DMS114 treated with DMSO at 0.1 percent for 48 hours (cell line): Measurements from ENCODE around the gene HUNK.
"Not testable (repeated sequence)": the region's sequence is repeated elsewhere in the genome, so short reads cannot be mapped to it uniquely, and the experiment has no call there.

Experiments
- DNase-seq: peaks from one replicate; lab custom pipeline; 2025; ENCODE audit not compliant: unreplicated experiment; lab: John Stamatoyannopoulos, UW

The HUNK gene

DNA sequence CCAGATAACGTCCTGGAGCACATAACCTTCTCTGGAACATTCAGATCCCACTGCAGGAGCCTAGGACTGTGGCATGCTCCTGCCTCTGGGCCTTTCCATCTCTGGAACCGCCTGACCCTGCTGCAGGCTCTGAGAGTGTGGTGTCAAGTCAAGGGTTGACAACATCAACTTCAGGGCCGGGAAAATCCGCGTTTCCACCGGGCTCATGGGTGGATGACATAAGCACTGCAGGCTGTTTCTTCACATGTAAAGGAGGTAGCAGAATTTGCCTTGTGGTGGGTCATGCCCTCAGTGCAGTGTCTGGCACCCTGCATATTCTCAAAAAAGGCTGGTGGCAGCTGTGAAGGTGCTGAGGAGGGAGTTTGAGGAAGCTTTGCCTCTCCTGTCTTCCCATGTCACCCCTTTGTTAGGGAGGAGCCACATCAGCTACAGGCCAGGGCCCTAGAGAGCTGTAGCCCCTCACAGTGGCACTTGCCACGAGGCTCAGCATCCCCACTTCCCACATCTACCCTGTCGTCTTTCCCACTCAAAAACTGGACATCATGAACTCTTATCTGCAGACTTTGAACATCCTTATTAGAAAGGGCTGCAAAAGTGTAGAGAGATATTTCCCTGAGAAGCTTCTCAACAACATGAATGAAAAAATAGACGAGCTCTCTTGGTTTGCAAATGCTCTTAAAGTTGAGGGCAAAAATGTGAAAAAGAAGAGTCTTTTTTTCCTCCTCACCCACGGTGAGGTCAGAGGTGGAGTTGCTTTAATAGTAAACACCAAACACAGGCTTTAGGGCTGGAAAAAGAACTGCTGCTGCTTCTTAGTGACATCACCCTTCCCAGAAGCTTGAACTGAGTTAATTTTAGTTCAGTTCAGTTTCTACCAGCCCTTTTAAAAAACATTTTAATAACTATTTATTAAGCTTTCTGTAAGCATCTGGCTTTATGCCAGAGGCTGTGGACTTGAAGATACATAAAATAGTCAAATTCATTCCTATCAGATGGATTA is 121.3 kb downstream of the HUNK start:
- DNase-seq, result no peak

DNA sequence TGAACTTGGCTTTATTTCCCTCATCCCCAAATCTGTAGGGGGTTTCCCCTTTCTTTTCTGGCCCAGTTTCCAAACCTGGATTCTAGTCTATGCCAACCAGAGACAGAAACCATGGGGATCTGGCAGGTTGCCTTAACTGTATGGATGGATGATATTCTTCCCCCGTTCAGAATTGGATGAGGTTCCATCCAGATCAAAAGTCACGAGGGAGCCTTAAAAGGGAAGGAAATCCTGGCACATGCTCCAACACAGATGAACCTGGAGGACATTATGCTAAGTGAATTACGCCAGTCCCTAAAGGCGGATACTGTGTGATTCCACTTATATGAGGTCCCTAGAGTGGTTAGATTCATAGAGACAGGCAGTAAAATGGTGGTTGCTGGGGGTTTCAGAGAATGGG is 124.4 kb downstream of the HUNK start:
- DNase-seq, result no peak

DNA sequence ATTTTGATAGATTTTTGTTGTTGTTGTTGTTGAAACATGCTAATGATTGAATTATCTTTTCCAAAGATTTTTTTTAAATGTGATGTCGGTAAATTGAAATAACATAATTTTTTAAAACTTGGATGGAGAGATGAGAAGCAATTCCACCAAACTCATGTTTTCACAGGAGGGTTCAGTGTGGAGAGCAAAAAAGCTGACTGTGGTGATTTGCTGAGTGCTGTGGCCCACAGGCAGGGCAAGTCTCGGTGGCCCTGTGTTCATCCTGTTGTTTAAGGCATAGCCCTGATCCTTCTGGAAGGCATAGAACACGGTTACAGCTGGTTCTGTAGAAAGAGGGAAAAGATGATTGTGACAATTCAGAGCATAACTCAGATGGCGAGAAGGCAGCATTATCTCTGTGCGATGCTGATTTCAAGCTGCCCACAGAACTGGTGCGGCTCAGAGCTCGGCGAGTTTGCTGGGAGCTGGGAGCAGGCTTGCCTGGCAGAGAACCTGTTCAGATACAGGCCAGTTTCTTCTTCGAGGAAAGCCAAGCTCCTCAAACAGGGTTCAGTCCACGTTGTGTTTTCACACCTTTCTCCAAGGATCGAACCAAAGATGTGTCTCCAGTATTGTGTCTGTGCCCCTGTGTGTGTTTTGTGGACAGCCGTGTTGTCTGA is 127.1 kb downstream of the HUNK start:
- DNase-seq, result no peak

DNA sequence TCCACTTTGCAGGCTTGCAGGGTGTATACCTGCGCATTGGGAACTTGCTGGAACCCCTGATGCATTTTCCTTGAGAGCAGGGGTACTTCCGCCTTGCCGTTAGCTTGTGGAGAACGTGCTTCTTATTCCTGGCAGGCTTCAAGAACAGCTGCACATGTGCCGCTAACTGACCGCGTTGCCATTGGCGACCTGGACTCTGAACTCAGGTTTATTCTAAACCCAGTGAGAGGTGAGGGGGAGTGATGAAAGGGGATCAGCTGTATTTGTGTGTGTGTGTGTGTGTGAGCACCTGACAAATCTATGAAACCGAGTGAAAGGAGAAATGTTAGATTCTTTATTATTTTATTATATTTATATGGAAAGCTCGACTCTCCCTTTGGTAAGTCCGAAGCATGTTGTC is 128.6 kb downstream of the HUNK start:
- no peak for DNase-seq

DNA sequence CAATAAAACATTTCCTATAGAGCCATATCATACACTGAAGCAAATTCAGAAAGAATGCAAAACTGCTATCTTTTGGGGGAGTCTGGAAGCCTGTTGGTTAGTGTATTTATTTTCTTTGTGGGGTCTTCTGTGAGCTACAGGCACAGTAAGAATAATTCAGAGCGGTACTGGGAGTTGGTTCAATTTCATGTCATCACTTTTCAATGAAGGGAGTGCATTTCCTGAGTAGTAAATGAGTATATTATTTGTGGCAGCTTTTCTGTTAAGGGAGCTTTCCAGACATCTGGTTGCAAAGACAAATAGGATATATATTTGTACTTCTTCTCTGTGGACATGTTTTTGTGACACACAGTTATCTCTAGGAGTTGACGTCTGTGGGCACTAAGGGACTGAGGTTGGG is 130.6 kb downstream of the HUNK start:
- no peak for DNase-seq

DNA sequence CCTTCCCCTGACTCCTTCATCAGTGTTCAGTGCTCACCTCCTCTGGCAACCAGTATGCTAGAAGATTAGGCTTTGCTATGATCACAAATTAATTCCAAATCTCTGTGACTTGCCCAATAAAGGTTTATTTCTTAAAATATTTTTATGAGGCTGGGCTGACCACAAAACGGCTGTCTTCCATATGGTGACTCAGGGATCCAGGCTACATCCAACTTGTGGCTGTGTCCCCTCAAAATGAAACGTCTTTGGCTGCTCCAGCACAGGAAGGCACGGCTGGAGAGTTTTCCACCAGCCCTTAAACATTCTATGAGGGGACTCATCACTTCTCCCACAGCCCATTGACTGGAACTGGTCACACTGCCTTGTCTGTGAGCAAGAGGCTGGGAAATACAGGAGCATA is 131.5 kb downstream of the HUNK start:
- no peak for DNase-seq

DNA sequence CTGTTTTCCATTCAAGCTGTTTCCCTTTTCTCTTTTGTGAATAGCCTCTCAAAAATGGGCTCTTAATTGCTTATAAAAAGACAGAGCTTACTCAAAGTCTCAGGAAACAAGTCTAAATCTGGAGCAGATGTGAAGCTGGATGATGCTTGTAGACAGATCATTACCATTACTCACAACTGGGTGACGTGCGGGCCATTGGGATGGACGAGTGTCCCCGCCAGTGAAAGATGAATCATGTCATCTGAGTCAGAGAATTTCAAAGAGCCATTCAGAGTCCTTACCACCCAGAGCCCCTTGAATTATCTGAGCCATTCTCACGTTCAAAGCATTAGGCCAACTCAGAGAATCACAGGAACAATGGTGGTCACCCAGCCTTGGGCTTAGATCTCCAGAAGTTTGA is 134.6 kb downstream of the HUNK start:
- no peak for DNase-seq

DNA sequence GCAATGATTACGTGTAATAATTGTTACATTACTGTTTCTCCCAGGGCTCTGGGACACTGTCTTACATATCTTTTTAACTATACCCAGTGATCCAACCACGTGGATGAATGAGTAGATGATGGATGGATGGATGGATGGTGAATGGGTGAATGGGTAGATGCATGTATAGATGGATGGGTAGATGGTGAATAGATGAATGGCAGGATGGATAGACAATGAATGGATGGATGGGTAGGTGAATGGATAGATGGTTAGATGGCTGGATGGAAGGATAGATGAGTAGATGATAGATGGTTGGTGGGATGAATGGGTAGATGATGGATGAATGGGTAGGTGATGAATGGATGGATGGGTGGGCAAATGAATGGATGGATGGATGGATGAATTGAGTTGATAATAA is 135.9 kb downstream of the HUNK start:
- no peak for DNase-seq

DNA sequence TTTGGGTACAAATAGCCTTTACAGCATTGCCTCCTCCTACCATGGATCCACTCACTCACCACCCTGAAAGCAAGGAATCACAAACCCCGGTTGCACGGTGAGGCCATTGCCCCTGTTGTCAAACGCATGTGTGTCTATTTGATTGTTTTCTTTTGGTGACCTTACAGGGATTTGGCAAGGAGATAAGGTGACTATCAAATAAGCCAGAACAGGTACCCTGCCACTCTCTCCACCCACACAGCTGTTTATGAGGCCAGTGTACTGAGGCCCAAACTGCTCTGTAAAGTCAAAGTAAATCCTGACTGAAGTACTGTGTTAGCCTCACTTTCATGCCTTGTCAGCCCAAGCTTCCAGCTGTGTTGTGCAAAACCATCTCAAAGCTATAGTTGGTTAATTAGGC is 136.4 kb downstream of the HUNK start:
- no peak for DNase-seq

DNA sequence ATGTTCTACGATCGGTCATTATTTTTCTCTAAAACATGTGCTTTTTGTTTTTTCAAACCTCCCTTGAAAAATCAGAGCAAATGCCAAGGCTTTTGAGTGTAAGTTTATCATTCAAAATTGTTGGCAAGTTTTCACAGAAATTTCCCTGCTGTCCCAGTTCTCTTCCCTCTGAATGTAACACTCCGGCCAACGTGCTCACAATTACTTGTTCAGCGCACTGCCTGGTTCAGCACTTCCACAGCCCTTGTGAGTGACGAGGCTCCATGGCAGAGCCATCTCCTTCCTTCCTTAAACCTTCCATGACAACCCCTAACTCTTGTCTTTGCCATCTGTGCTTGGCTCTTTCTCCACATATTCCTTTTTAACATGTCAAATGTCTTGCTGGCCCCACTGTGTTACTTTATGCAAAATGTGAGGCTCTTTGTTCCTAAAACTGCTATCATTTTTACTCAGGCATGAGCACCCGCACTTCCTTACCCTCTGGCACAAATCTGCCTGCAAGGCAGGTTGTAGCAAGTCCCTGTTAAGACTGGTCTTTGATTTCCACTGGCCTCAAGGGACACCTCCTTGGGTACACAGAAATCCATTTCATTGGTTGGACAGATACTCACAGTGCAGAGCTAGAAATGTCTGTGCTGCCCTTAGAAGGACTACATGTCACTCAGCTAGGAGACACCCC is 142.8 kb downstream of the HUNK start:
- DNase-seq, result no peak

DNA sequence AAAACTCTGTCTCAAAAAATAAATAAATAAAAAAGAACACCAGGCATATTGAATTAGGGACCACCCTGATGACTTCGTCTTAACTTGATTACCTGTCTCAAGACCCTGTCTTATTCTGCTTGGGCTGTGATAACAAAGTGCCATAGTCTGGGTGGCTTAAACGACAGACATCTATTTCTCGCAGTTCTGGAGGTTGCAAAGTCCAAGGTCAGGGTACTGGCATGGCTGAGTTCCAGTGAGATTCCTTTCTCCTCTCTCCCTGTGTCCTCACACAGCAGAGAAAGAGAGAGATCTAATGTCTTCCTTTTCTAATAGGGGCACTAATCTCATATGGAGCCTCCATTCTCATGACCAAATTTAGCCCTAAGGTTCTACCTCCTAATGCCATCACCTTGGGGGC is 145.6 kb downstream of the HUNK start:
- no peak for DNase-seq

DNA sequence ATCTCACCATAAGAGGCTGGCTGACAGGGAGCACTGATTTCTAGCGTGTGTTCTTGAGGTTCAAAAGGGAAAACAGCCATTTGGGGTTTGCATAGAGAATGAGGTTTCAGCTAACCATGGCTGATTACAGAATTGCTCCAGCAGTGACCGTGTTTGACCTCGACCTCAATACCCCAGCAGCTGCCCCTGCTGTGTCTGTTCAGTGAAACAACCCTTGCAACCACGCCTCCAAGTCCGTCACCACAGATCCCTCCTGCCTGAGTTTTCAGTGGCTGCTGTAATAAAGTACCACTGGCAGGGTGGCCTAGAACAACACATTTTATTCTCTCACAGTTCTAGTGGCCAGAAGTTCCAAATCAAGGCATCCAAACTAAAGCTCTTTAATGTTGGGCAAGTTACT is 147.7 kb downstream of the HUNK start:
- DNase-seq, result no peak

DNA sequence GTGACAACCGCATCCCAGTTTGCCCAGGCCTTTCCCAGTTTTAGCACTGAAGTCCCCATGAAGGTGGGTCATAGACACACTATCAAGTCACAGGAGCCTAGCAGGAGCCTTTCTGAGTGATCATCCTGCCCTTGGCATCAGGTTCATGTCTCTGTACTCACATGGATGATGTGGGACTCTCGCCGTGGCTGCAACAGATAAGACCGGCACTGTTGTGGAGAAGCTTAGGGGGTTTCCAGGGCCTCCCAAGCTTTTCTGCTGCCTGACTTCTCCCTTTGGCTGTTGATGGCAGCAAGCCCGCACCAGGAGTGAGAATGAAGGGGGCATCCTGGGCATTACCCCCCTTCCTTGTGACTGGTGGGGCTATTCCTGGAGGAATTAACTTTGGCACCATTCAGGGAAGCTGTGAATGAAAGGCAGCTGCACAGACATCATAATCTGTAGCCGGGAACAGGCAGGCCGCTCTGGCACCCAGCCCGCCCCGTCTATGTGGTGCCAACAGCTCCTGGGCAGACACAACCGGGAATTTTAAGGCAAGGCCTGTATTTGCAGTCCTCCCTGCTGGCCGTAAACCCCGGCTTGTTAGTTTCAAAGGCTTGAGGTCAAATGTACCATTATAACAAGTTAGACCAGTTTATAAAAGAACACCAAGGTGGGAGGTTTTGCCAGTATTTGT is 148.6 kb downstream of the HUNK start:
- no peak for DNase-seq

DNA sequence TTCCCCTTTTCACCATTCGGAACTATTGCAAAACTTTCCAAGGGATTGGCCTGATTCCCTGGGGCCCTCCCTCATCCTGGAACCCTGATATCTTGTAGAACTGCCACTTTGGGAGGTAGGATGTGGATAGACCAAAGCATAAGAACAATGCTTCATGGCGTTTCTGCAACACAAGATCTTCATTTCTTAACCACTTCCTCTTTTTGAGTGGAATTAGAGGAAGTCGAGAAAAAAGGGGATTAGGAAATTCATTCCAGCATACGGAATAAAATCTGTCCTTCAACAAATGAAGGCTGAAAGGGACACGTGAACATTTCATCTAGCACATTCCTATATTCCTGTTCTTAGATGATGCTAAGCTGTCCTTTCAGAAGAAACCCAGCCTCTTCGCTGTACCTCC is 149.3 kb downstream of the HUNK start:
- no peak for DNase-seq

DNA sequence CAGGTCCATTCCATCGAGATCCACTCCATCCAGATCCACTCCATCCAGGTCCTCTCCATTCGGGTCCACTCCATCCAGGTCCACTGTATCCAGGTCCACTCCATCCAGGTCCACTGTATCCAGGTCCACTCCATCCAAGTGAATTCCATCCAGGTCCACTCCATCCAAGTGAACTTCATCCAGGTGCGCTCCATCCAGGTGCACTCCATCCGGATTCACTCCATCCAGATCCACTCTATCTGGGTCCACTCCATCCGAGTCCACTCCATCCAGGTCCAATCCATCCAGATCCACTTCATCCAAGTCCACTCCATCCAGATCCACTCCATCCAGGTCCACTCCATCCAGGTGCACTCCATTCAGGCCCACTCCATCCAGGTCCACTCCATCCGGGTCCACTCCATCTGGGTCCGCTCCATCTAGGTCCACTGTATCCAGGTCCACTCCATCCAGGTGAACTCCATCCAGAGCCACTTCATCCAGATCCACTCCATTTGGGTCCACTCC is 157.4 kb downstream of the HUNK start:
- DNase-seq, result no peak

DNA sequence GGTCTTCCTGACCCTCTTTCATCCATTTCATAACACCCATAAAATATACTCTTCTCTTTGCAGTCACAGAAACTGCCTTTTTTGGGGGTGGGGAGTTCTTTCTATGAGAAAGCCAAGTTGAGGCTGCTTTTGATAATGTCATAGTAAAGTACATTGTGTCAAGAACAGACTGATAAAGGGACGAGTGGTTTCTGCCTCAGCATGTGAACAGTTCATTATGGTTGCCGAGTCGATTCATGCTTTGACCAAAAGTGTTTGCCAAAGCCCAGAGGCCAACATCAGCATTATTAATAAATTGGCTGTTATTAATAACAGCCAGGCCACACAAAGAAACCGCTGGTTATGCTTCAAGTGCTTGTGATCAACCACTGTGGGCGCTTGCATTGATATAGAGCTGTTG is 162.0 kb downstream of the HUNK start:
- DNase-seq, result no peak

DNA sequence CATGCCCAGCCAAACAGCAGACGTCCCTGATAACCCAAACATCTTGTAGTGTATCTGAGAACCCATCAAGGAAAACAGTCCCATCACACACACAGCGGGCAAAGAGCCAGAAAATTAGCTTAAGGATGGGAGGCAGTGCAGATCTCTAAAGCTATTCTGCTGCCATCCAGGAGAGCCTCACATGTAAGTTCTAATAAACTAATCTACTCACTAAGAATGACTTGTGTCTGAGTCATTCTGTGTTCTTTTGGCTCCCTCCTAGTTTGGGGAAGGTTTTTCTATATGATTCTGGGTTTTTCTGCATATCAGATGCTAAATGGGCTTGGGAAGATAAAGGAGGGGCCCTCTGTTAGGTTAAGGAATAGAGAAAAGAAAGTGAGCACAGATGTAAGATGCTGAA is 162.8 kb downstream of the HUNK start:
- DNase-seq, result no peak

DNA sequence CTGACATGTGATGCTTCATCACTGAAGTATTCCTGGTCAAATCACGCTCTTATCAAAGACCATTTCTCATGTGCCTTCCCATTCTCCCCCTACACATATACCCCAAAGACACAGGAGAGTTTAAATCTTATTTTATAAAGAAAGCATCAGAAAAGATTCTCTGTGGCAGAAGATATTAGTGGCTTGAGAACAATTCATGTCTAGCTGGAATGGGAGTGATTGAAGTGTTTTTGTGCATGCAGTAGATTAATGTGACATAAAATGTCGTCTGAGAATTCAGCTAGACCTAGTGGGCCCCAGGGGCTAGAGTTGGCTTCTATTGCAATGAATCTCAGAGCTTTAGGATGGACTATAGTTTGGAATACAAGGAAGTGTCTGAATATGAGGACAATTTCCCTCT is 163.9 kb downstream of the HUNK start:
- DNase-seq, result no peak

DNA sequence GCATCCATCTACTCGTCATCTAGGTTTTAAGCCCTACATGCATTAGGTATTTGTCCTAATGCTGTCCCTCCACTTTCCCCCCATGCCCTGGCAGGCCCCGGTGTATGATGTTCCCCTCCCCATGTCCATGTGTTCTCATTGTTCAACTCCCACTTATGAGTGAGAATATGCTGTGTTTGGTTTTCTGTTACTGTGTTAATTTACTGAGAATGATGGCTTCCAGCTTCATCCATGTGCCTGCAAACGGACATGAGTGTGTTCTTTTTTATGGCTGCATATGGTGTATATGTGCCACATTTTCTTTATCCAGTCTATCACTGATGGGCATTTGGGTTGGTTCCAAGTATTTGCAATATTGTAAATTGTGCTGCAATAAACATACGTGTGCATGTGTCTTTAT is 165.9 kb downstream of the HUNK start:
- DNase-seq, result not testable (repeated sequence)

DNA sequence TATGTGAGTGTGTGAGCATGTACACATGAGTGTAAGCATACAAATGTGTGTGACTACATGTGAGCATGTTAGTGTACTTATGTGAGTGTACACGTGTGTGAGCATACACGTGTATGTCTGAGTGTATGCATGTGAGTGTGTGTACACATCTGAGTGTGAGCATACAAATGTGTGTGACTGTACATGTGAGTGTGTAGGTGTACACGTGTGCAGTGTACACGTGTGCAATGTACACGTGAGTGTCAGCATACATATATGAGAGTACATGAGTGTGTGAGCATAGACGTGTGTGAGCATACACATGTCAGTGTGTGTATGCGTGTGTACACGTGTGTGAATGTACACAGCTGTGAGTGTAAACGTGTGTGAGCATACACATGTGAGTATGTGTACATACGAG is 170.6 kb downstream of the HUNK start:
- no peak for DNase-seq
